GM06990 (cell line): Measurements from ENCODE around the gene XPO6.

Source experiments
- DNase-seq: peaks from one replicate; pipeline ENCODE4 v3.0.0-alpha.2; 2011; ENCODE audit not compliant: insufficient read length; ENCODE audit errors: extremely low read depth
- H3K27me3 ChIP-seq: replicated peaks from 2 replicates; pipeline ENCODE4 v1.6.0; 2011; ENCODE audit warnings: low read length; ENCODE audit not compliant: control insufficient read depth, insufficient read depth
- H3K36me3 ChIP-seq: 2 replicates; pipeline ENCODE4 v1.5.1; 2011; ENCODE audit warnings: low read length; ENCODE audit not compliant: control insufficient read depth, insufficient read depth
- H3K4me3 ChIP-seq: replicated peaks from 2 replicates; pipeline ENCODE4 v1.5.1; 2011; ENCODE audit warnings: low read depth, mild to moderate bottlenecking, control low read depth, low read length
- CTCF ChIP-seq: IDR thresholded peaks from 2 replicates; pipeline ENCODE4 v1.5.1; 2011; ENCODE audit warnings: low read length, control low read depth, mild to moderate bottlenecking, inconsistent platforms; ENCODE audit not compliant: insufficient read depth, poor library complexity, severe bottlenecking

Gene XPO6

GRCh38 chr16:28105297-28105696 is 106.5 kb downstream of the XPO6 start:
- Histone ChIP-seq H3K36me3 (peaks cover 61% of the 10 kb centered on the region), H3K27me3 (no peaks in the 10 kb centered on the region), H3K4me3 (no peak overlapping the region)
- no peak for DNase-seq
- TF ChIP-seq CTCF: no peak

GRCh38 chr16:28104404-28104803 is 107.4 kb downstream of the XPO6 start:
- TF ChIP-seq CTCF: no peak
- no peaks in the 10 kb centered on the region for H3K27me3 ChIP-seq
- DNase-seq: no peak
- H3K36me3 ChIP-seq: peaks cover 60% of the 10 kb centered on the region
- H3K4me3 ChIP-seq: no peak overlapping the region

- H3K27me3 ChIP-seq: no peaks in the 10 kb centered on the region
- no peak for TF ChIP-seq CTCF
- H3K36me3 ChIP-seq: peaks cover 62% of the 10 kb centered on the region
- no peak for DNase-seq
- H3K4me3 ChIP-seq: no peak overlapping the region
Measured at GRCh38 chr16:28103516-28104170, 108.1 kb downstream of the XPO6 start.

- Histone ChIP-seq H3K4me3 (no peak overlapping the region), H3K36me3 (peaks cover 61% of the 10 kb centered on the region), H3K27me3 (no peaks in the 10 kb centered on the region)
- DNase-seq: no peak
- TF ChIP-seq CTCF: no peak
Measured at GRCh38 chr16:28101533-28101890, 110.3 kb downstream of the XPO6 start.

- no peak for TF ChIP-seq CTCF
- DNase-seq: no peak
- no peak overlapping the region for H3K4me3 ChIP-seq
- peaks cover 56% of the 10 kb centered on the region for H3K36me3 ChIP-seq
- H3K27me3 ChIP-seq: no peaks in the 10 kb centered on the region
Measured at GRCh38 chr16:28100810-28101532, 110.8 kb downstream of the XPO6 start.
